Trophoblast cell (in vitro differentiated cells and primary cell): ENCODE measurements around the gene FHOD3.

Experiments
- DNase-seq, 2 donors: peaks; one replicate each; pipeline ENCODE4 v3.0.0-alpha.2; 2016
- H2AFZ ChIP-seq: 2 replicates; pipeline ENCODE4 v1.6.1; 2013; ENCODE audit warnings: low read length, moderate library complexity, mild to moderate bottlenecking; ENCODE audit not compliant: insufficient read depth, poor library complexity
- H2AK5ac ChIP-seq: 2 replicates; pipeline ENCODE4 v1.6.1; 2013; ENCODE audit warnings: mild to moderate bottlenecking, low read length
- H2BK120ac ChIP-seq: 2 replicates; pipeline ENCODE4 v1.6.1; 2013; ENCODE audit warnings: low read length, mild to moderate bottlenecking, moderate library complexity; ENCODE audit not compliant: insufficient read depth, poor library complexity
- H2BK12ac ChIP-seq: 2 replicates; pipeline ENCODE4 v1.6.1; 2013; ENCODE audit warnings: mild to moderate bottlenecking, low read length, moderate library complexity
- H2BK5ac ChIP-seq: 2 replicates; pipeline ENCODE4 v1.6.1; 2013; ENCODE audit warnings: low read length, low read depth, moderate library complexity, mild to moderate bottlenecking; ENCODE audit not compliant: poor library complexity
- H3K14ac ChIP-seq: 2 replicates; pipeline ENCODE4 v1.6.1; 2013; ENCODE audit warnings: mild to moderate bottlenecking, low read length
- H3K18ac ChIP-seq: 2 replicates; pipeline ENCODE4 v1.6.1; 2013; ENCODE audit warnings: mild to moderate bottlenecking, low read length
- H3K23ac ChIP-seq: 2 replicates; pipeline ENCODE4 v1.6.1; 2013; ENCODE audit warnings: low read length
- H3K27ac ChIP-seq: 2 replicates; pipeline ENCODE4 v1.5.1; 2013; ENCODE audit warnings: low read depth, mild to moderate bottlenecking, inconsistent platforms, low read length, moderate library complexity
- H3K27me3 ChIP-seq: 2 replicates; pipeline ENCODE4 v1.6.1; 2013; ENCODE audit warnings: inconsistent platforms, mild to moderate bottlenecking, low read length, moderate library complexity; ENCODE audit not compliant: insufficient read depth
- H3K36me3 ChIP-seq, 2 experiments: 1 replicate in 1 of 2; 2 replicates in 1 of 2; pipeline ENCODE4 v1.6.1; 2013; ENCODE audit warnings: low read length in 2 of 2, mild to moderate bottlenecking in 2 of 2, moderate library complexity in 1 of 2; ENCODE audit not compliant: insufficient read depth in 2 of 2, control insufficient read depth in 1 of 2
- H3K4ac ChIP-seq: 2 replicates; pipeline ENCODE4 v1.6.1; 2013; ENCODE audit warnings: low read depth, mild to moderate bottlenecking, low read length, moderate library complexity
- H3K4me1 ChIP-seq, 2 experiments: 1 replicate in 1 of 2; 2 replicates in 1 of 2; pipeline ENCODE4 v1.6.1; 2013; ENCODE audit warnings: low read length in 2 of 2, mild to moderate bottlenecking in 2 of 2, moderate library complexity in 1 of 2; ENCODE audit not compliant: insufficient read depth in 2 of 2, control insufficient read depth in 1 of 2
- H3K4me2 ChIP-seq: 2 replicates; pipeline ENCODE4 v1.6.1; 2013; ENCODE audit warnings: inconsistent platforms, mild to moderate bottlenecking, low read length, moderate library complexity
- H3K4me3 ChIP-seq: 2 replicates; pipeline ENCODE4 v1.5.1; 2013; ENCODE audit warnings: mild to moderate bottlenecking, low read depth, low read length, inconsistent platforms
- H3K79me1 ChIP-seq: one replicate; pipeline ENCODE4 v1.6.1; 2013; ENCODE audit warnings: low read length
- H3K79me2 ChIP-seq: 2 replicates; pipeline ENCODE4 v1.6.1; 2013; ENCODE audit warnings: low read length, mild to moderate bottlenecking; ENCODE audit not compliant: control insufficient read depth, insufficient read depth, poor library complexity
- H3K9ac ChIP-seq: 2 replicates; pipeline ENCODE4 v1.6.1; 2013; ENCODE audit warnings: mild to moderate bottlenecking, low read length
- H3K9me3 ChIP-seq: 2 replicates; pipeline ENCODE4 v1.6.1; 2013; ENCODE audit warnings: low read depth, mild to moderate bottlenecking, control low read depth, inconsistent platforms, low read length; ENCODE audit not compliant: insufficient read depth
- H4K12ac ChIP-seq: 2 replicates; pipeline ENCODE4 v1.6.1; 2013; ENCODE audit warnings: low read depth, mild to moderate bottlenecking, low read length, moderate library complexity
- H4K8ac ChIP-seq: 2 replicates; pipeline ENCODE4 v1.6.1; 2013; ENCODE audit warnings: low read depth, mild to moderate bottlenecking, low read length, moderate library complexity
- H4K91ac ChIP-seq: one replicate; pipeline ENCODE4 v1.6.1; 2013; ENCODE audit warnings: low read depth, mild to moderate bottlenecking, low read length, moderate library complexity
- WGBS: extraction: QIAGEN DNeasy Blood & Tissue Kit; methylation state at CpG from one replicate; pipeline ENCODE4 v1.1.7; 2013; ENCODE audit warnings: missing lambda C conversion rate; ENCODE audit not compliant: insufficient read length, insufficient coverage; ENCODE audit errors: extremely low coverage; 5-methylcytosine and 5-hydroxymethylcytosine counted together

FHOD3 gene

GRCh38 chr18:36708366-36708765 is 410.9 kb downstream of the FHOD3 start:
- Histone ChIP-seq H3K36me3 (peaks cover 20% of the 10 kb centered on the region in 2 experiments), H2AK5ac (no peak overlapping the region), H3K27ac (no peak overlapping the region), H3K4ac (no peak overlapping the region), H4K91ac (no peak overlapping the region), H3K4me3 (no peak overlapping the region), H3K14ac (no peak overlapping the region), H3K27me3 (no peaks in the 10 kb centered on the region), H2AFZ (no peak overlapping the region), H2BK12ac (no peak overlapping the region), H3K4me1 (no peaks in the 10 kb centered on the region), H3K18ac (no peak overlapping the region), H3K79me1 (no peaks in the 10 kb centered on the region), H3K23ac (no peak overlapping the region), H3K9me3 (no peaks in the 10 kb centered on the region), H3K4me2 (no peak overlapping the region), H2BK5ac (no peak overlapping the region), H2BK120ac (no peak overlapping the region), H4K8ac (no peak overlapping the region), H3K79me2 (no peaks in the 10 kb centered on the region), H4K12ac (no peak overlapping the region), H3K9ac (no peak overlapping the region)
- DNase-seq: no peak
- WGBS: no CpG with 5 or more reads among the region's 4 CpGs

DNA sequence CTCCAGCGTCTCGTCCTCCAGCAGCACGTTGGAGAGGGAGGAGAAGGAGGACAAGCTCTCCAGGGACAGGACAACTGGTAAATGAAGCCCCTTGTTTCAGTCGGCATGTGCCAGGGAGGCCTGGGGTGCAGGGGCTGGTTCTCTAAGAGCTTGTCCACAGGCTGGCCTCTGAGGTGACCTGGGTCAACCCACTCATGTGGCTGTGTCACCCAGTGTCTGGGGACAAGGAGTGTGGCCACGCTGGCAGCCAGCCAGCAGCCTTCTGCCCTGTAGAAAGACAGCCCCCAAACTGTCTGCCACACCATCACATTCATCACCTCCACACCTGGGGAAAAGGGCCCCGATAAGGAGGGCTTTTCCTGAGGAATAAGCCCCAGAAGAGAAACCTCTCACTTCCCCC is 411.8 kb downstream of the FHOD3 start:
- Histone ChIP-seq H2BK5ac (no peak overlapping the region), H3K79me1 (no peaks in the 10 kb centered on the region), H3K4me1 (no peaks in the 10 kb centered on the region), H3K23ac (no peak overlapping the region), H4K12ac (no peak overlapping the region), H3K4me3 (no peak overlapping the region), H2BK120ac (no peak overlapping the region), H4K8ac (no peak overlapping the region), H3K4me2 (no peak overlapping the region), H2AK5ac (no peak overlapping the region), H3K36me3 (peaks cover 17 to 19% of the 10 kb centered on the region in 2 experiments), H4K91ac (no peak overlapping the region), H3K79me2 (no peaks in the 10 kb centered on the region), H3K27me3 (no peaks in the 10 kb centered on the region), H2BK12ac (no peak overlapping the region), H3K14ac (no peak overlapping the region), H3K18ac (no peak overlapping the region), H3K27ac (no peak overlapping the region), H3K9me3 (no peaks in the 10 kb centered on the region), H3K4ac (no peak overlapping the region), H2AFZ (no peak overlapping the region), H3K9ac (no peak overlapping the region)
- no CpG with 5 or more reads among the region's 6 CpGs for WGBS
- DNase-seq: no peak

- Histone ChIP-seq H3K9me3 (no peaks in the 10 kb centered on the region), H2BK5ac (no peak overlapping the region), H2BK120ac (no peak overlapping the region), H3K4me1 (no peaks in the 10 kb centered on the region), H3K4ac (no peak overlapping the region), H3K23ac (no peak overlapping the region), H3K27ac (no peak overlapping the region), H3K14ac (no peak overlapping the region), H4K12ac (no peak overlapping the region), H3K36me3 (peaks cover 15% of the 10 kb centered on the region in 2 experiments), H3K4me2 (no peak overlapping the region), H3K79me1 (no peaks in the 10 kb centered on the region), H4K91ac (no peak overlapping the region), H3K4me3 (no peak overlapping the region), H3K18ac (no peak overlapping the region), H3K9ac (no peak overlapping the region), H2BK12ac (no peak overlapping the region), H4K8ac (no peak overlapping the region), H2AFZ (no peak overlapping the region), H3K79me2 (no peaks in the 10 kb centered on the region), H2AK5ac (no peak overlapping the region), H3K27me3 (no peaks in the 10 kb centered on the region)
- no peak for DNase-seq
- no CpG with 5 or more reads among the region's 6 CpGs for WGBS
These were observed 413.7 kb downstream of the FHOD3 start for GRCh38 chr18:36711014-36711725.

GRCh38 chr18:36711813-36712444 is 414.4 kb downstream of the FHOD3 start:
- no CpG with 5 or more reads among the region's 6 CpGs for WGBS

More at GRCh38 chr18:36711813-36712444, 414.4 kb downstream of the FHOD3 start:
- no peak overlapping the region for H3K18ac ChIP-seq
- H4K91ac ChIP-seq: no peak overlapping the region
- H3K27ac ChIP-seq: no peak overlapping the region
- no peak overlapping the region for H3K4me2 ChIP-seq
- peaks cover 13 to 15% of the 10 kb centered on the region in 2 experiments for H3K36me3 ChIP-seq
- H2AK5ac ChIP-seq: no peak overlapping the region
- H4K12ac ChIP-seq: no peak overlapping the region
- H3K9ac ChIP-seq: no peak overlapping the region
- H2BK120ac ChIP-seq: no peak overlapping the region
- no peak overlapping the region for H4K8ac ChIP-seq
- H3K79me1 ChIP-seq: no peaks in the 10 kb centered on the region
- H2BK12ac ChIP-seq: no peak overlapping the region
- H3K27me3 ChIP-seq: no peaks in the 10 kb centered on the region
- H3K9me3 ChIP-seq: no peaks in the 10 kb centered on the region
- no peak overlapping the region for H3K4ac ChIP-seq
- H3K4me3 ChIP-seq: no peak overlapping the region
- no peak overlapping the region for H3K14ac ChIP-seq
- H2BK5ac ChIP-seq: no peak overlapping the region
- H3K79me2 ChIP-seq: no peaks in the 10 kb centered on the region
- no peaks in the 10 kb centered on the region for H3K4me1 ChIP-seq
- H3K23ac ChIP-seq: no peak overlapping the region
- no peak overlapping the region for H2AFZ ChIP-seq
- no peak for DNase-seq
